ENCODE measurements around the gene OR4C16.

Gene OR4C16

GRCh38 chr11:55554169-55554568 lies 17.8 kb upstream of the OR4C16 start, which contains the start of gene OR4C15 (continued):
- TF ChIP-seq GFI1B (tag by site-specific recombination; IDR thresholded peaks at IDR 0.05) (no peak), ZNF677 (tag by site-specific recombination; IDR thresholded peaks at IDR 0.05) (no peak)

- ChIA-PET CTCF (no interaction called here), POLR2A (no interaction called here)
- TF ChIP-seq KLF16 (tag by site-specific recombination; IDR thresholded peaks at IDR 0.05), result no peak
- TF ChIP-seq, protein P1, sequence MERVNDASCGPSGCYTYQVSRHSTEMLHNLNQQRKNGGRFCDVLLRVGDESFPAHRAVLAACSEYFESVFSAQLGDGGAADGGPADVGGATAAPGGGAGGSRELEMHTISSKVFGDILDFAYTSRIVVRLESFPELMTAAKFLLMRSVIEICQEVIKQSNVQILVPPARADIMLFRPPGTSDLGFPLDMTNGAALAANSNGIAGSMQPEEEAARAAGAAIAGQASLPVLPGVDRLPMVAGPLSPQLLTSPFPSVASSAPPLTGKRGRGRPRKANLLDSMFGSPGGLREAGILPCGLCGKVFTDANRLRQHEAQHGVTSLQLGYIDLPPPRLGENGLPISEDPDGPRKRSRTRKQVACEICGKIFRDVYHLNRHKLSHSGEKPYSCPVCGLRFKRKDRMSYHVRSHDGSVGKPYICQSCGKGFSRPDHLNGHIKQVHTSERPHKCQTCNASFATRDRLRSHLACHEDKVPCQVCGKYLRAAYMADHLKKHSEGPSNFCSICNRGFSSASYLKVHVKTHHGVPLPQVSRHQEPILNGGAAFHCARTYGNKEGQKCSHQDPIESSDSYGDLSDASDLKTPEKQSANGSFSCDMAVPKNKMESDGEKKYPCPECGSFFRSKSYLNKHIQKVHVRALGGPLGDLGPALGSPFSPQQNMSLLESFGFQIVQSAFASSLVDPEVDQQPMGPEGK (tag by site-specific recombination; IDR thresholded peaks at IDR 0.05), result no peak
- TF ChIP-seq ZBTB49 (tag by site-specific recombination; IDR thresholded peaks at IDR 0.05; ENCODE audit: low read depth), result no peak
- TF ChIP-seq ZNF623 (tag by site-specific recombination; IDR thresholded peaks at IDR 0.05), result no peak
- TF ChIP-seq ZNF629 (tag by site-specific recombination; IDR thresholded peaks at IDR 0.05), result no peak
- TF ChIP-seq WT1 (tag by site-specific recombination; IDR thresholded peaks at IDR 0.05), result no peak
- TF ChIP-seq ZNF169 (tag by site-specific recombination; IDR thresholded peaks at IDR 0.05), result no peak
- no peak for TF ChIP-seq ZNF174 (tag by site-specific recombination; IDR thresholded peaks at IDR 0.05)
- no peaks in the 10 kb centered on the region for H3K36me3 ChIP-seq (ENCODE audit: control insufficient read depth in 2 of 2, insufficient read depth in 1 of 2, low read length in 2 of 2)
- H3K4me1 ChIP-seq (ENCODE audit: control insufficient read depth, insufficient read depth, low read length), result no peaks in the 10 kb centered on the region
- H3K9me3 ChIP-seq (ENCODE audit: control insufficient read depth, insufficient read depth, low read depth, low read length), result no peaks in the 10 kb centered on the region
- no peak overlapping the region for H3K4me3 ChIP-seq (ENCODE audit: low read depth, low read length)
- no peak overlapping the region for H3K27ac ChIP-seq (ENCODE audit: extremely low read depth, low read depth, low read length)
These were observed 620 bp downstream of the OR4C16 start for GRCh38 chr11:55572548-55572947.

DNA sequence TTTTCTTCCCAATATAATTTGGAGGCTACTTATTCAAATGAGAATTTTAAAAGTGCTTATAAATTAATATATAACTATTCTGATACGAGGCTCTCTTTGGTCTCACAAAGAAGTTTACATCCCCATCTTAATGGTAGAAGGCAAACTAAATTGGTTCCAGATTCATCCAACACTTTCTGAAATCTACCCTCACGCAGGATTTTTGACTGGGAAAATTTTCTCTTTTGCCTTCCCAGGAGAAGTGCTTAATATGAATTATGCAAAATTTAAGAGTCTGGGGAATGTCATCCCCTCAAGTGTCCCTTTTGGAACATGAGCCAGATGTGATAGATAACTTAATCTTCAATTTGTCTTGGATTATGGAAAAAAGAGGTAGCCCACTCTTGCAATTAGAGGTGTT lies 35.6 kb downstream of the OR4C16 start, which contains the start of gene OR4C11:
TSS of gene OR4C11 (minus strand) at position 101 of the 400 bp plus-strand sequence. CDS start 3,272 bp downstream, outside the sequence.
- POLR2A ChIA-PET, result no interaction called here
- H3K9me3 ChIP-seq (ENCODE audit: control insufficient read depth, insufficient read depth, low read depth, low read length), result no peaks in the 10 kb centered on the region
- no peak within 1 kb of the TSS for H3K27ac ChIP-seq (ENCODE audit: extremely low read depth, low read depth, low read length)
- no peaks in the 10 kb centered on the region for H3K4me1 ChIP-seq (ENCODE audit: control insufficient read depth, insufficient read depth, low read length)
- CTCF ChIA-PET, result no interaction called here
- no peaks in the 10 kb centered on the region for H3K36me3 ChIP-seq (ENCODE audit: control insufficient read depth in 2 of 2, insufficient read depth in 1 of 2, low read length in 2 of 2)
- TF ChIP-seq ZNF112 (tag by site-specific recombination; IDR thresholded peaks at IDR 0.05) (no peak), ZNF174 (tag by site-specific recombination; IDR thresholded peaks at IDR 0.05) (no peak), IKZF3 (tag by site-specific recombination; IDR thresholded peaks at IDR 0.05) (no peak)
- TF ChIP-seq, protein P2, sequence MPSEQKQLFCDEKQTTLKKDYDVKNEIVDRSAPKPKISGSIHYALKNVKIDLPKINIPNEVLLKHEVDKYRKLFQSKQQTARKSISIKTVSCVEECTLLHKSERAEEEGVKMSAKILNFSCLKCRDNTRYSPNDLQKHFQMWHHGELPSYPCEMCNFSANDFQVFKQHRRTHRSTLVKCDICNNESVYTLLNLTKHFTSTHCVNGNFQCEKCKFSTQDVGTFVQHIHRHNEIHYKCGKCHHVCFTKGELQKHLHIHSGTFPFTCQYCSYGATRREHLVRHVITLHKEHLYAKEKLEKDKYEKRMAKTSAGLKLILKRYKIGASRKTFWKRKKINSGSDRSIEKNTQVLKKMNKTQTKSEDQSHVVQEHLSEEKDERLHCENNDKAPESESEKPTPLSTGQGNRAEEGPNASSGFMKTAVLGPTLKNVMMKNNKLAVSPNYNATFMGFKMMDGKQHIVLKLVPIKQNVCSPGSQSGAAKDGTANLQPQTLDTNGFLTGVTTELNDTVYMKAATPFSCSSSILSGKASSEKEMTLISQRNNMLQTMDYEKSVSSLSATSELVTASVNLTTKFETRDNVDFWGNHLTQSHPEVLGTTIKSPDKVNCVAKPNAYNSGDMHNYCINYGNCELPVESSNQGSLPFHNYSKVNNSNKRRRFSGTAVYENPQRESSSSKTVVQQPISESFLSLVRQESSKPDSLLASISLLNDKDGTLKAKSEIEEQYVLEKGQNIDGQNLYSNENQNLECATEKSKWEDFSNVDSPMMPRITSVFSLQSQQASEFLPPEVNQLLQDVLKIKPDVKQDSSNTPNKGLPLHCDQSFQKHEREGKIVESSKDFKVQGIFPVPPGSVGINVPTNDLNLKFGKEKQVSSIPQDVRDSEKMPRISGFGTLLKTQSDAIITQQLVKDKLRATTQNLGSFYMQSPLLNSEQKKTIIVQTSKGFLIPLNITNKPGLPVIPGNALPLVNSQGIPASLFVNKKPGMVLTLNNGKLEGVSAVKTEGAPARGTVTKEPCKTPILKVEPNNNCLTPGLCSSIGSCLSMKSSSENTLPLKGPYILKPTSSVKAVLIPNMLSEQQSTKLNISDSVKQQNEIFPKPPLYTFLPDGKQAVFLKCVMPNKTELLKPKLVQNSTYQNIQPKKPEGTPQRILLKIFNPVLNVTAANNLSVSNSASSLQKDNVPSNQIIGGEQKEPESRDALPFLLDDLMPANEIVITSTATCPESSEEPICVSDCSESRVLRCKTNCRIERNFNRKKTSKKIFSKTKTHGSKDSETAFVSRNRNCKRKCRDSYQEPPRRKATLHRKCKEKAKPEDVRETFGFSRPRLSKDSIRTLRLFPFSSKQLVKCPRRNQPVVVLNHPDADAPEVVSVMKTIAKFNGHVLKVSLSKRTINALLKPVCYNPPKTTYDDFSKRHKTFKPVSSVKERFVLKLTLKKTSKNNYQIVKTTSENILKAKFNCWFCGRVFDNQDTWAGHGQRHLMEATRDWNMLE (tag by site-specific recombination; conservative IDR thresholded peaks at IDR 0.05; ENCODE audit: low read depth), result no peak
- no peak within 1 kb of the TSS for H3K4me3 ChIP-seq (ENCODE audit: low read depth, low read length)

All from HEK293 (cell line).